DOHH2 (cell line): ENCODE results near the gene BTBD2.

Source experiments
- CTCF ChIP-seq: fragments of 200-600 bp; sonication (generic); IDR thresholded peaks from one replicate; pipeline ENCODE4 v1.5.1; 2014; ENCODE audit warnings: antibody characterized with exemption, mild to moderate bottlenecking, low read depth, low read length; ENCODE audit not compliant: poor library complexity, severe bottlenecking
- EZH2phosphoT487 ChIP-seq: fragments of 200-600 bp; sonication (generic); IDR thresholded peaks from 2 replicates; pipeline ENCODE4 v1.6.1; 2017; ENCODE audit warnings: borderline replicate concordance, mild to moderate bottlenecking, antibody characterized with exemption, low read length, moderate library complexity, mixed read lengths

DNA sequence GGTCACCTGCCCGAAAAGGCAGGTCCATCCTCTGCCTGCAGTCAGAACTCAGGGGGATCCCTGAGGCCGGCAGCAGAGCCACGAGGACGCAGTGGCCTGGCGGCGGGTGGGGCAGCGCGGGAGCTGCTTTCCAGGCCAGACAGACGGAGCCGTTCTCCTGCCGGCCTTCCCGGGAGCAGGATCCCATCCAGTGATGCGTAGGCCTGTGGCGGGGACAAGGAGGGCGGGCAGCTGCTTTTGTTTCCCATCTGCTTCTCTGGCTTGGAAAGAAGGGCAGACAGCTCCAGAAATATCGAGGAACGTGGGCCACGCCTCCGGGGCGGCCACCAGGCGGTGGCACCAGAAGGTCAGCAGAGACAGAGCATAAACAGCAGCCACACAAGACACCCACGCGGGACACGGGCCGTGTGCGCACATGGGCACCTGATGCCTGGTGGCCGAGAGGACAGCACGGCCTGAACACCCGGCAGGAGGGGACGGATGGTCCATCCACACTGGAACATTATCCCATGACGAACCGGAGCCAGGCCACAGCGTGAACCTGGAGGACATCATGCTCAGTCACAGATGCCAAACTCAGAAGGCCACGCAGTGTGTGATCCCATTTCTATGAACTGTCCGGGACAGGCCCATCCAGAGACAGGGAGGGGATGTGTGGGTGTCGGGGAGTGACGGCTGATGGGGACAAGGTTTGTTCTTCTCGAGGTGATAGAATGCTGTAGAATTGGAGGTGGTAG, 49.4 kb upstream of the BTBD2 start:
- TF ChIP-seq EZH2phosphoT487 (no peak), CTCF (no peak)
